ENCODE results near the gene MYB.
"Not testable (repeated sequence)": the region's sequence is repeated elsewhere in the genome, so short reads cannot be mapped to it uniquely, and the experiment has no call there.

DNA sequence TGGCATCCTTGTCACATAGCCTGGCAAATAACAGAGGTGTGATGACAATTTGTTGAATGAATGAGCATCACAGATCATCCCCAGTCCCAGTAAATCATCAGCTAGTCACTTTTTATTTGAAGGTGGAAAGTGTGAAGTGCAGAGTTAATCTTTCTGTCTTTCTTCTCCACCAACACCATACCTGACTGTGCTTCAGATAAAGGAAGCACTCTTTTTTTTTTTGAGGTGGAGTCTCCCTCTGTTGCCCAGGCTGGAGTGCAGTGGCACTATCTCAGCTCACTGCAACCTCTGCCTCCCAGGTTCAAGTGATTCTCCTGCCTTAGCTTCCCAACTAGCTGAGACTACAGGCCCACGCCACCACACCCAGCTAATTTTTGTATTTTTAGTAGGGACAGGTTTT is 38.9 kb upstream of the MYB start:
- not testable (repeated sequence) for TF ChIP-seq CTCF, EP300 (IDR thresholded peaks at IDR 0.05)
